Measurements from ENCODE around the gene AHRR. TPM values are rescaled to one million over a fixed set of nuclear protein-coding genes. Genes with fewer than 3 reads are reported as not detected.

The AHRR gene
- total and polyA plus RNA-seq, 9 of the 15 experiments (the other 6 are each of a cell fraction or from before 2014, with no cell fraction given), result 0.06 to 1.6 (median 0.75) TPM; not detected in 1

GRCh38 chr5:472656-473550, 151.4 kb downstream of the AHRR start (continued):
- TF ChIP-seq KDM5B (IDR thresholded peaks at IDR 0.05; ENCODE audit: insufficient replicate concordance, low read depth, low read length) (peak; percentile 81), CSDE1 (IDR thresholded peaks at IDR 0.05) (no peak), FOXO4 (CRISPR knock-in tag; IDR thresholded peaks at IDR 0.05) (no peak), STAT6 (CRISPR knock-in tag; IDR thresholded peaks at IDR 0.05) (peak; percentile 77; the same call in 1 of the 2 replicates), PREB (CRISPR knock-in tag; IDR thresholded peaks at IDR 0.05) (no peak), NCOA2 (IDR thresholded peaks at IDR 0.05; ENCODE audit: partially characterized antibody in 2 of 2) (no peak), POLR2G (IDR thresholded peaks at IDR 0.05; ENCODE audit: low read depth, low read length) (peak; percentile 92), ZKSCAN1 (IDR thresholded peaks at IDR 0.05; ENCODE audit: low read depth, low read length) (no peak), ZNF609 (CRISPR knock-in tag; IDR thresholded peaks at IDR 0.05; ENCODE audit: borderline replicate concordance) (no peak), FOXM1 (IDR thresholded peaks at IDR 0.05; ENCODE audit: low read depth) (no peak), FOXM1 (CRISPR knock-in tag; IDR thresholded peaks at IDR 0.05; ENCODE audit: low read depth) (peak; percentile 85), CHD1 (IDR thresholded peaks at IDR 0.05; ENCODE audit: low read length) (no peak), U2AF2 (optimal IDR thresholded peaks at IDR 0.05; ENCODE audit: low read depth, low read length) (no peak), SIN3B (IDR thresholded peaks at IDR 0.05; ENCODE audit: low read depth) (peak; percentile 36; the same call in 1 of the 2 replicates), CREB1 (IDR thresholded peaks at IDR 0.05) (peak; percentile 48; the same call in 1 of the 2 replicates), CREB1 (CRISPR knock-in tag; IDR thresholded peaks at IDR 0.05) (peak; percentile 10; the same call in 1 of the 2 replicates)
